SK-N-SH (cell line): Measurements from ENCODE around the gene TMEM134. TPM values are rescaled to one million over a fixed set of nuclear protein-coding genes. Genes with fewer than 3 reads are reported as not detected.

Experiments
- CTCF ChIA-PET: fragments of 300-600, 350-600 bp; formaldehyde crosslinking; extraction: SDS; loops from one replicate; lab custom pipeline; 2021; lab: Yijun Ruan, JAX
- POLR2A ChIA-PET: fragments of 350-600 bp; sonication (Branson Sonifier 250); formaldehyde crosslinking; extraction: SDS; loops from one replicate; lab custom pipeline; 2020; ENCODE audit warnings: antibody characterized with exemption, inconsistent platforms; lab: Yijun Ruan, JAX
- DNase-seq: peaks from one replicate; pipeline ENCODE4 v3.0.0; 2012
- H2AFZ ChIP-seq: fragments of 200-600 bp; sonication (generic); 2 replicates; pipeline ENCODE4 v1.8.1; 2016; ENCODE audit warnings: antibody characterized with exemption, mild to moderate bottlenecking, low read depth
- H3F3A ChIP-seq: fragments of 200-600 bp; sonication (generic); replicated peaks from 2 replicates; pipeline ENCODE3; 2016; ENCODE audit warnings: antibody characterized with exemption, mild to moderate bottlenecking; ENCODE audit not compliant: insufficient read depth
- H3K27ac ChIP-seq, 2 experiments: fragments of 200-500 bp in 1 of 2; fragments of 200-600 bp in 1 of 2; sonication (Bioruptor generic) in 1 of 2; sonication (generic), shearing (Covaris generic) in 1 of 2; 2 replicates each; pipeline versions ENCODE4 v1.5.1 to v1.6.1; 2014 to 2016; ENCODE audit warnings: low read depth in 2 of 2, inconsistent platforms in 1 of 2, low read length in 1 of 2, mild to moderate bottlenecking in 1 of 2, mixed read lengths in 1 of 2
- H3K27me3 ChIP-seq: fragments of 200-600 bp; sonication (generic), shearing (Covaris generic); 2 replicates; pipeline ENCODE4 v1.6.1; 2016; ENCODE audit warnings: mixed run types; ENCODE audit not compliant: insufficient read depth
- H3K36me3 ChIP-seq, 2 experiments: fragments of 200-500 bp in 1 of 2; fragments of 200-600 bp in 1 of 2; sonication (Bioruptor generic) in 1 of 2; sonication (generic) in 1 of 2; replicated peaks in 1 of 2; 2 replicates each; pipeline versions ENCODE3 to v1.5.1; 2014 to 2016; ENCODE audit warnings: low read length in 1 of 2, mild to moderate bottlenecking in 1 of 2; ENCODE audit not compliant: insufficient read depth in 2 of 2, control insufficient read depth in 1 of 2
- H3K4me1 ChIP-seq, 2 experiments: fragments of 200-500 bp in 1 of 2; fragments of 200-600 bp in 1 of 2; sonication (Bioruptor generic) in 1 of 2; sonication (generic), shearing (Covaris generic) in 1 of 2; 2 replicates each; pipeline versions ENCODE4 v1.5.1 to v1.6.1; 2014 to 2016; ENCODE audit warnings: low read depth in 1 of 2, low read length in 1 of 2, mixed run types in 1 of 2; ENCODE audit not compliant: insufficient read depth in 2 of 2, control insufficient read depth in 1 of 2
- H3K4me2 ChIP-seq: fragments of 200-600 bp; sonication (generic), shearing (Covaris generic); 2 replicates; pipeline ENCODE4 v1.6.1; 2017; ENCODE audit warnings: mixed run types
- H3K4me3 ChIP-seq, 2 experiments: fragments of 200-500 bp in 1 of 2; fragments of 200-600 bp in 1 of 2; sonication (Bioruptor generic) in 1 of 2; sonication (generic), shearing (Covaris generic) in 1 of 2; 2 replicates each; pipeline versions ENCODE4 v1.5.1 to v1.8.1; 2014 to 2016; ENCODE audit warnings: low read depth in 2 of 2, inconsistent platforms in 1 of 2, low read length in 1 of 2, mild to moderate bottlenecking in 1 of 2, mixed read lengths in 1 of 2, moderate library complexity in 1 of 2
- H3K79me2 ChIP-seq: fragments of 200-600 bp; sonication (generic); 2 replicates; pipeline ENCODE4 v1.8.1; 2017; ENCODE audit warnings: mild to moderate bottlenecking; ENCODE audit not compliant: insufficient read depth
- H3K9ac ChIP-seq: fragments of 200-600 bp; sonication (generic); 2 replicates; pipeline ENCODE4 v1.6.1; 2017; ENCODE audit warnings: mixed run types
- H3K9me2 ChIP-seq: fragments of 200-600 bp; sonication (generic); 2 replicates; pipeline ENCODE4 v1.6.1; 2017; ENCODE audit warnings: mixed run types
- H3K9me3 ChIP-seq: fragments of 200-600 bp; sonication (generic); 2 replicates; pipeline ENCODE4 v1.6.1; 2017; ENCODE audit warnings: mixed run types, mild to moderate bottlenecking, moderate library complexity
- H4K20me1 ChIP-seq: fragments of 200-600 bp; sonication (generic); 2 replicates; pipeline ENCODE4 v1.6.1; 2017; ENCODE audit warnings: mild to moderate bottlenecking, mixed run types; ENCODE audit not compliant: insufficient read depth
- ELF1 ChIP-seq: IDR thresholded peaks from 2 replicates; pipeline ENCODE4 v1.4.0; 2012
- EP300 ChIP-seq, 2 experiments: IDR thresholded peaks; 2 replicates each; pipeline versions ENCODE4 v1.4.0 to v1.6.1; 2012; ENCODE audit warnings: borderline replicate concordance in 1 of 2, low read depth in 1 of 2, low read length in 1 of 2
- FOXM1 ChIP-seq: IDR thresholded peaks from 2 replicates; pipeline ENCODE4 v1.4.0; 2012; ENCODE audit warnings: low read depth, mild to moderate bottlenecking
- GABPA ChIP-seq: IDR thresholded peaks from 2 replicates; pipeline ENCODE4 v1.4.0; 2012; ENCODE audit warnings: low read depth, mild to moderate bottlenecking
- IRF3 ChIP-seq: fragments of 150-350 bp; IDR thresholded peaks from 2 replicates; pipeline ENCODE4 v1.6.1; 2016; ENCODE audit warnings: mild to moderate bottlenecking, low read depth, low read length
- MAX ChIP-seq: IDR thresholded peaks from 2 replicates; pipeline ENCODE4 v1.4.0; 2012; ENCODE audit warnings: low read depth
- NFIC ChIP-seq: IDR thresholded peaks from 2 replicates; pipeline ENCODE4 v1.4.0; 2012; ENCODE audit warnings: borderline replicate concordance
- REST ChIP-seq: IDR thresholded peaks from 2 replicates; pipeline ENCODE4 v1.6.1; 2012; ENCODE audit warnings: mild to moderate bottlenecking, low read depth, low read length, moderate library complexity
- RXRA ChIP-seq: IDR thresholded peaks from 2 replicates; pipeline ENCODE4 v1.4.0; 2012; ENCODE audit warnings: low read depth, mild to moderate bottlenecking, borderline replicate concordance
- TAF1 ChIP-seq: IDR thresholded peaks from 2 replicates; pipeline ENCODE4 v1.6.1; 2012; ENCODE audit warnings: low read depth, mild to moderate bottlenecking, low read length, moderate library complexity, borderline replicate concordance
- YY1 ChIP-seq: IDR thresholded peaks from 2 replicates; pipeline ENCODE4 v1.4.0; 2012; ENCODE audit warnings: low read depth, mild to moderate bottlenecking
- WGBS: methylation state at CpG from one replicate; pipeline ENCODE4 v1.1.6; 2017; ENCODE audit warnings: low lambda C conversion rate; 5-methylcytosine and 5-hydroxymethylcytosine counted together
- polyA plus RNA-seq, 3 experiments: library from polyadenylated mRNA; depleted of rRNA; stranded (reverse); fragments of >200 nt; gene quantifications; 2 replicates each; pipeline ENCODE4 v1.2.3, GENCODE V29; 2012

TMEM134 gene
- polyA plus RNA-seq, 1 of the 3 experiments (the other 2 are of a cell fraction) = 132 TPM

GRCh38 chr11:67507864-67508485, 38.9 kb upstream of the TMEM134 start, which contains the start of gene CDK2AP2 (continued):
- no peak for TF ChIP-seq YY1
- TF ChIP-seq NFIC = no peak
- TF ChIP-seq ELF1 = 0 out of 2 replicates have a peak, but pooled peaks have one; percentile 47
- peak; percentile 71; the same call in 1 of the 2 replicates for TF ChIP-seq MAX
- peak; percentile 98 for TF ChIP-seq IRF3
- no peak for TF ChIP-seq TAF1
- TF ChIP-seq FOXM1 = no peak
- TF ChIP-seq EP300 (IDR thresholded peaks at IDR 0.05; ENCODE audit: borderline replicate concordance in 1 of 2, low read depth in 1 of 2, low read length in 1 of 2) = no peak
- peak; percentile 75 for TF ChIP-seq GABPA
- no peak for TF ChIP-seq RXRA

- peaks cover 0 to 7% of the 10 kb centered on the region in 2 experiments for H3K36me3 ChIP-seq
- peaks cover 10 to 36% of the 10 kb centered on the region in 2 experiments for H3K4me1 ChIP-seq
- H3K9me2 ChIP-seq = no peaks in the 10 kb centered on the region
- peak overlapping the region; percentile 69 for H3K9ac ChIP-seq
- 68% methylated on average over 11 of the region's 33 CpGs for WGBS
- ChIA-PET CTCF (interaction anchor here (0.8 to 1.1 kb wide), 2 partner anchors 15 to 125 kb away, joined by 3 read pairs; no protein-coding TSS in a partner anchor), POLR2A (interaction anchor here (1.4 kb wide), 1 partner anchor 106 kb away, joined by 5 read pairs; the partner anchor contains the start of gene PPP1CA)
- no peak for DNase-seq
- peak overlapping the region; percentile 80; the same call in 1 of the 2 replicates for H2AFZ ChIP-seq
- H3K4me2 ChIP-seq = peak overlapping the region; percentile 95
- no peaks in the 10 kb centered on the region; the same call in 1 of the 2 replicates for H3K27me3 ChIP-seq
- peak overlapping the region; percentile 83 to 89; a peak in 3 of 4 replicates for H3K27ac ChIP-seq
- H3K4me3 ChIP-seq = peak overlapping the region; percentile 68 to 89
- peaks cover 24% of the 10 kb centered on the region for H3F3A ChIP-seq
- peaks cover 29% of the 10 kb centered on the region for H3K79me2 ChIP-seq
- no peaks in the 10 kb centered on the region for H3K9me3 ChIP-seq
- TF ChIP-seq REST (no peak), NFIC (peak; percentile 25)
- TF ChIP-seq, all 33 proteins: peak for 1
- H4K20me1 ChIP-seq = peaks cover 13% of the 10 kb centered on the region
Measured at GRCh38 chr11:67507242-67507863, 38.3 kb upstream of the TMEM134 start.
